Right lobe of liver (tissue), 6 donors: ENCODE results near the gene GRAMD4. TPM values are rescaled to one million over a fixed set of nuclear protein-coding genes. Genes with fewer than 3 reads are reported as not detected.

Experiments used
- ATAC-seq, 4 donors: fragments of 200-7000 bp; cut with Tn5 transposase; one replicate each; pipeline ENCODE4 v1.9.1; 2020; ENCODE audit warnings: mild to moderate bottlenecking in 4 of 4, moderate library complexity in 4 of 4
- DNase-seq, 3 donors: peaks; one replicate each; pipeline ENCODE4 v3.0.0-alpha.2; 2020
- H3K27ac ChIP-seq, 3 donors: fragments of 200-600 bp; one replicate each; pipeline ENCODE4 v1.8.0; 2022
- H3K27me3 ChIP-seq, 2 donors: fragments of 200-600 bp; one replicate each; pipeline ENCODE4 v1.8.0; 2022
- H3K36me3 ChIP-seq, 4 donors: fragments of 200-600 bp; sonication (generic) in 1 of 4; one replicate each; pipeline versions ENCODE4 v1.5.1 to v1.8.0; 2017 to 2022; ENCODE audit warnings: control low read depth in 1 of 4
- H3K4me1 ChIP-seq, 4 donors: fragments of 200-600 bp; sonication (generic) in 1 of 4; one replicate each; pipeline versions ENCODE4 v1.5.1 to v1.8.0; 2017 to 2022; ENCODE audit warnings: control low read depth in 1 of 4
- H3K4me3 ChIP-seq, 3 donors: fragments of 200-600 bp; one replicate each; pipeline ENCODE4 v1.8.0; 2022
- H3K9me3 ChIP-seq, 4 donors: fragments of 200-600 bp; sonication (generic) in 1 of 4; one replicate each; pipeline versions ENCODE4 v1.5.1 to v1.8.0; 2017 to 2022; ENCODE audit warnings: control low read depth in 1 of 4
- CTCF ChIP-seq, 4 donors: fragments of 200-600 bp in 3 of 4; fragments of 450-650 bp in 1 of 4; IDR thresholded peaks; one replicate each; pipeline versions ENCODE4 v1.5.1 to v1.8.0; 2016 to 2022; ENCODE audit warnings: antibody characterized with exemption in 4 of 4, mild to moderate bottlenecking in 2 of 4
- POLR2A ChIP-seq: fragments of 450-650 bp; IDR thresholded peaks from one replicate; pipeline ENCODE4 v1.6.1; 2017; ENCODE audit warnings: antibody characterized with exemption, mild to moderate bottlenecking
- WGBS: methylation state at CpG from one replicate; pipeline ENCODE4 v1.1.6; 2018; ENCODE audit warnings: low coverage, low lambda C conversion rate; ENCODE audit not compliant: insufficient coverage; ENCODE audit errors: missing lambda C conversion rate; 5-methylcytosine and 5-hydroxymethylcytosine counted together
- intact Hi-C, 2 donors: fragments of 100-400 bp; cut with DNase I; formaldehyde crosslinking; loops; one replicate each; pipeline versions ENCODE4 v1.11.2 to v1.14.1; 2022
- total RNA-seq, 6 experiments: library from RNA; depleted of rRNA in 2 of 6; stranded (reverse); fragments of >200 nt in 2 of 6; fragmentation: NEBNext Ultra II Directional in 3 of 6; extraction: Animal tissue kit (Norgen Biotek cat#: 25700) in 3 of 6; gene quantifications; one replicate each; pipeline versions ENCODE4 v1.1.0 to v1.2.4, GENCODE V29; 2016 to 2023
- donor health status: DM: no; HTN: yes; CAD: no.
- donor health status: DM: no; HTN: no; CAD: no.
- donor health status: DM: no; HTN: no; CAD: no.
- donor health status: DM: no; HTN: yes; CAD: no.
- donor health status: DM: no; HTN: yes; CAD: no.

Gene GRAMD4
- total RNA-seq, 6 experiments from 2014 or later: 29.7 to 72.0 (median 34.8) TPM

- DNase-seq (peak in 2 of 3 donors; percentile 46 to 55), ATAC-seq (no peak)
- Histone ChIP-seq H3K36me3 (no peaks in the 10 kb centered on the region), H3K27ac (no peak overlapping the region), H3K27me3 (no peaks in the 10 kb centered on the region), H3K9me3 (no peaks in the 10 kb centered on the region), H3K4me3 (no peak overlapping the region), H3K4me1 (peaks cover 0 to 47% (median 20%) of the 10 kb centered on the region in 4 donors)
- intact Hi-C loops: loop anchor here in 1 of 2 donors (10.0 kb wide), 1 partner anchor 52 kb away; no protein-coding TSS in a partner anchor
- TF ChIP-seq POLR2A: no peak
- TF ChIP-seq CTCF (IDR thresholded peaks at IDR 0.05): no peak
- WGBS: 73% methylated on average over 9 of the region's 14 CpGs
These were observed 37.8 kb upstream of the GRAMD4 start for GRCh38 chr22:46582281-46582933.

GRCh38 chr22:46583571-46583970 is 36.6 kb upstream of the GRAMD4 start:
- TF ChIP-seq POLR2A: no peak
- intact Hi-C loops: loop anchor here in 1 of 2 donors (10.0 kb wide), 1 partner anchor 51 kb away; no protein-coding TSS in a partner anchor
- Histone ChIP-seq H3K27me3 (no peaks in the 10 kb centered on the region), H3K36me3 (no peaks in the 10 kb centered on the region), H3K27ac (no peak overlapping the region), H3K9me3 (no peaks in the 10 kb centered on the region), H3K4me3 (no peak overlapping the region), H3K4me1 (peaks cover 0 to 38% (median 15%) of the 10 kb centered on the region in 4 donors)
- peak in 1 of 3 donors; percentile 35 for DNase-seq
- ATAC-seq: no peak
- 100% methylated on average over 2 of the region's 11 CpGs for WGBS

GRCh38 chr22:46584081-46584921 is 35.9 kb upstream of the GRAMD4 start:
- 91% methylated on average over 22 of the region's 43 CpGs for WGBS
- Histone ChIP-seq H3K4me3 (no peak overlapping the region), H3K27me3 (no peaks in the 10 kb centered on the region), H3K36me3 (no peaks in the 10 kb centered on the region), H3K9me3 (no peaks in the 10 kb centered on the region), H3K27ac (no peak overlapping the region), H3K4me1 (peaks cover 0 to 30% (median 12%) of the 10 kb centered on the region in 4 donors)
- TF ChIP-seq POLR2A (no peak), CTCF (IDR thresholded peaks at IDR 0.05) (no peak)
- intact Hi-C loops: loop anchor here in 1 of 2 donors (10.0 kb wide), 1 partner anchor 50 kb away; no protein-coding TSS in a partner anchor
- DNase-seq (peak in 2 of 3 donors; percentile 16 to 46), ATAC-seq (no peak)

- H3K27ac ChIP-seq: no peak overlapping the region
- DNase-seq: peak in 1 of 3 donors; percentile 8
- peaks cover 0 to 19% (median 6%) of the 10 kb centered on the region in 4 donors for H3K4me1 ChIP-seq
- no peaks in the 10 kb centered on the region for H3K9me3 ChIP-seq
- H3K27me3 ChIP-seq: no peaks in the 10 kb centered on the region
- ATAC-seq: no peak
- intact Hi-C loops: loop anchor here (5.0 to 10.0 kb wide), 2 partner anchors 42 to 49 kb away; no protein-coding TSS in a partner anchor
- no peak overlapping the region for H3K4me3 ChIP-seq
- H3K36me3 ChIP-seq: no peaks in the 10 kb centered on the region
- TF ChIP-seq POLR2A (no peak), CTCF (IDR thresholded peaks at IDR 0.05) (no peak)
- 89% methylated on average over 7 of the region's 19 CpGs for WGBS
These were observed 34.7 kb upstream of the GRAMD4 start for GRCh38 chr22:46585340-46586122.
